ENCODE measurements around the gene GRK2.
A peak's percentile ranks its signal among the peaks of the same experiment; 100 is the strongest.

GRK2 gene

GRCh38 chr11:67306769-67307544 lies 40.7 kb downstream of the GRK2 start:
- Histone ChIP-seq H3K4me3 (ENCODE audit: low read depth, low read length) (no peak overlapping the region), H3K36me3 (peaks cover 9% of the 10 kb centered on the region), H3K27ac (no peak overlapping the region), H3K9me3 (ENCODE audit: severe bottlenecking) (no peaks in the 10 kb centered on the region), H3K27me3 (ENCODE audit: insufficient read depth, low read depth, severe bottlenecking) (no peaks in the 10 kb centered on the region)
- TF ChIP-seq CTCF (IDR thresholded peaks at IDR 0.05; ENCODE audit: low read depth, low read length) = no peak
- DNase-seq = no peak

GRCh38 chr11:67307545-67308001 lies 41.3 kb downstream of the GRK2 start:
- TF ChIP-seq CTCF (IDR thresholded peaks at IDR 0.05; ENCODE audit: low read depth, low read length) = no peak
- Histone ChIP-seq H3K27ac (no peak overlapping the region), H3K36me3 (peaks cover 9% of the 10 kb centered on the region)

GRCh38 chr11:67308031-67308866 lies 42.0 kb downstream of the GRK2 start:
- DNase-seq = no peak
- no peaks in the 10 kb centered on the region for H3K27me3 ChIP-seq (ENCODE audit: insufficient read depth, low read depth, severe bottlenecking)
- no peak overlapping the region for H3K4me3 ChIP-seq (ENCODE audit: low read depth, low read length)
- peaks cover 9% of the 10 kb centered on the region for H3K36me3 ChIP-seq
- TF ChIP-seq CTCF (IDR thresholded peaks at IDR 0.05; ENCODE audit: low read depth, low read length) = no peak
- peak overlapping the region; percentile 46 for H3K27ac ChIP-seq
- no peaks in the 10 kb centered on the region for H3K9me3 ChIP-seq (ENCODE audit: severe bottlenecking)

More at GRCh38 chr11:67307545-67308001, 41.3 kb downstream of the GRK2 start:
- no peak for DNase-seq
- Histone ChIP-seq H3K9me3 (ENCODE audit: severe bottlenecking) (no peaks in the 10 kb centered on the region), H3K27me3 (ENCODE audit: insufficient read depth, low read depth, severe bottlenecking) (no peaks in the 10 kb centered on the region), H3K4me3 (ENCODE audit: low read depth, low read length) (no peak overlapping the region)

GRCh38 chr11:67309166-67309565 lies 42.9 kb downstream of the GRK2 start:
- no peak for TF ChIP-seq CTCF (IDR thresholded peaks at IDR 0.05; ENCODE audit: low read depth, low read length)
- Histone ChIP-seq H3K36me3 (peaks cover 9% of the 10 kb centered on the region), H3K27me3 (ENCODE audit: insufficient read depth, low read depth, severe bottlenecking) (no peaks in the 10 kb centered on the region), H3K27ac (no peak overlapping the region; the same call in none of the 2 replicates), H3K9me3 (ENCODE audit: severe bottlenecking) (no peaks in the 10 kb centered on the region), H3K4me3 (ENCODE audit: low read depth, low read length) (no peak overlapping the region)
- DNase-seq = no peak

- Histone ChIP-seq H3K36me3 (peaks cover 9% of the 10 kb centered on the region), H3K9me3 (ENCODE audit: severe bottlenecking) (no peaks in the 10 kb centered on the region), H3K27ac (no peak overlapping the region; the same call in 1 of the 2 replicates), H3K27me3 (ENCODE audit: insufficient read depth, low read depth, severe bottlenecking) (no peaks in the 10 kb centered on the region), H3K4me3 (ENCODE audit: low read depth, low read length) (no peak overlapping the region)
- TF ChIP-seq CTCF (IDR thresholded peaks at IDR 0.05; ENCODE audit: low read depth, low read length) = no peak
- DNase-seq = no peak
Observed at GRCh38 chr11:67309661-67310061, 43.4 kb downstream of the GRK2 start.
